ENCODE data around the gene CYRIA.

CYRIA gene

GRCh38 chr2:16664809-16665747 is 556 bp downstream of the CYRIA start:
- Histone ChIP-seq H3F3A (ENCODE audit: insufficient read depth) (no peaks in the 10 kb centered on the region), H3K4me2 (ENCODE audit: low read depth, low read length, poor library complexity, severe bottlenecking) (peak overlapping the region; percentile 47), H4K20me1 (ENCODE audit: low read depth, low read length) (no peaks in the 10 kb centered on the region), H3K9ac (ENCODE audit: low read length) (no peak overlapping the region; the same call in 1 of the 2 replicates), H3K79me2 (ENCODE audit: insufficient read depth, low read length) (no peaks in the 10 kb centered on the region), H3K9me3 (ENCODE audit: insufficient read depth, low read length) (no peaks in the 10 kb centered on the region), H2AFZ (ENCODE audit: low read depth, low read length, severe bottlenecking) (no peak overlapping the region), H3K27me3 (ENCODE audit: low read length) (no peaks in the 10 kb centered on the region), H3K36me3 (ENCODE audit: low read length) (no peaks in the 10 kb centered on the region), H3K27ac (ENCODE audit: low read depth, low read length) (no peak overlapping the region), H3K9me2 (replicated peaks; ENCODE audit: insufficient read depth, low read length) (no peaks in the 10 kb centered on the region), H3K4me3 (ENCODE audit: insufficient read depth, low read length, poor library complexity, severe bottlenecking) (peak overlapping the region; percentile 40)
- TF ChIP-seq CTCF (IDR thresholded peaks at IDR 0.05; ENCODE audit: insufficient read depth, low read length, poor library complexity, severe bottlenecking) (no peak), EZH2phosphoT487 (conservative IDR thresholded peaks at IDR 0.05; ENCODE audit: low read length) (no peak)

- Histone ChIP-seq H3K9me3 (ENCODE audit: insufficient read depth, low read length) (no peaks in the 10 kb centered on the region), H3K36me3 (ENCODE audit: low read length) (no peaks in the 10 kb centered on the region), H2AFZ (ENCODE audit: low read depth, low read length, severe bottlenecking) (no peak overlapping the region), H4K20me1 (ENCODE audit: low read depth, low read length) (no peaks in the 10 kb centered on the region), H3K27ac (ENCODE audit: low read depth, low read length) (no peak overlapping the region), H3K9me2 (replicated peaks; ENCODE audit: insufficient read depth, low read length) (no peaks in the 10 kb centered on the region), H3K79me2 (ENCODE audit: insufficient read depth, low read length) (no peaks in the 10 kb centered on the region), H3K9ac (ENCODE audit: low read length) (no peak overlapping the region), H3K4me2 (ENCODE audit: low read depth, low read length, poor library complexity, severe bottlenecking) (no peak overlapping the region), H3K4me3 (ENCODE audit: insufficient read depth, low read length, poor library complexity, severe bottlenecking) (no peak overlapping the region), H3K27me3 (ENCODE audit: low read length) (no peaks in the 10 kb centered on the region), H3F3A (ENCODE audit: insufficient read depth) (no peaks in the 10 kb centered on the region)
- TF ChIP-seq CTCF (IDR thresholded peaks at IDR 0.05; ENCODE audit: insufficient read depth, low read length, poor library complexity, severe bottlenecking) (no peak), EZH2phosphoT487 (conservative IDR thresholded peaks at IDR 0.05; ENCODE audit: low read length) (no peak)
Observed at GRCh38 chr2:16664052-16664731, 1.4 kb downstream of the CYRIA start.

GRCh38 chr2:16663121-16663905 is 2.3 kb downstream of the CYRIA start:
- no peak for TF ChIP-seq CTCF (IDR thresholded peaks at IDR 0.05; ENCODE audit: insufficient read depth, low read length, poor library complexity, severe bottlenecking)
- TF ChIP-seq EZH2phosphoT487 (conservative IDR thresholded peaks at IDR 0.05; ENCODE audit: low read length) = no peak
- H3K9ac ChIP-seq (ENCODE audit: low read length) = no peak overlapping the region
- no peaks in the 10 kb centered on the region for H3K79me2 ChIP-seq (ENCODE audit: insufficient read depth, low read length)
- H3K4me2 ChIP-seq (ENCODE audit: low read depth, low read length, poor library complexity, severe bottlenecking) = no peak overlapping the region
- no peak overlapping the region for H3K27ac ChIP-seq (ENCODE audit: low read depth, low read length)
- H3K9me2 ChIP-seq (replicated peaks; ENCODE audit: insufficient read depth, low read length) = no peaks in the 10 kb centered on the region
- H3K4me3 ChIP-seq (ENCODE audit: insufficient read depth, low read length, poor library complexity, severe bottlenecking) = no peak overlapping the region
- no peak overlapping the region for H2AFZ ChIP-seq (ENCODE audit: low read depth, low read length, severe bottlenecking)
- no peaks in the 10 kb centered on the region for H3F3A ChIP-seq (ENCODE audit: insufficient read depth)
- no peaks in the 10 kb centered on the region for H3K36me3 ChIP-seq (ENCODE audit: low read length)
- H3K27me3 ChIP-seq (ENCODE audit: low read length) = no peaks in the 10 kb centered on the region
- H4K20me1 ChIP-seq (ENCODE audit: low read depth, low read length) = no peaks in the 10 kb centered on the region
- H3K9me3 ChIP-seq (ENCODE audit: insufficient read depth, low read length) = no peaks in the 10 kb centered on the region
